Motor neuron (in vitro differentiated cells): ENCODE results near the gene ALAS1. TPM values are rescaled to one million over a fixed set of nuclear protein-coding genes. Genes with fewer than 3 reads are reported as not detected.

Experiments
- ATAC-seq, 8 experiments: fragments of 200-7000 bp; cut with Tn5 transposase; replicated peaks in 6 of 8; 2 replicates each; pipeline ENCODE4 v1.8.0; 2021; ENCODE audit warnings: mild to moderate bottlenecking in 8 of 8, moderate library complexity in 8 of 8
- H3K27ac ChIP-seq, 2 donors: fragments of 250-450 bp; sonication (Bioruptor Pico); 2 replicates each; pipeline ENCODE4 v1.9.0; 2021; ENCODE audit warnings: antibody characterized with exemption in 2 of 2, mild to moderate bottlenecking in 2 of 2, moderate library complexity in 1 of 2
- H3K4me1 ChIP-seq, 2 donors: fragments of 250-450 bp; sonication (Bioruptor Pico); replicated peaks in 1 of 2; 2 replicates each; pipeline ENCODE4 v1.6.1; 2021; ENCODE audit warnings: antibody characterized with exemption in 2 of 2, mild to moderate bottlenecking in 2 of 2, moderate library complexity in 1 of 2
- H3K4me3 ChIP-seq, 5 donors: fragments of 250-450 bp; sonication (Bioruptor Pico); 2 replicates each; pipeline ENCODE4 v1.9.0; 2021; ENCODE audit warnings: antibody characterized with exemption in 5 of 5, mild to moderate bottlenecking in 5 of 5, moderate library complexity in 4 of 5
- WGBS, 10 experiments: fragments of 450-650 bp; shearing (Covaris generic); methylation state at CpG; one replicate each; pipeline ENCODE4 v1.0.0; 2022; 5-methylcytosine and 5-hydroxymethylcytosine counted together
- in situ Hi-C, 9 experiments: fragments of 400-800 bp; cut with MboI; loops; one replicate each; pipeline ENCODE4 v1.15.0; 2021; ENCODE audit warnings: low sequenced_read_pairs in 9 of 9, low pct_unique_long_range_greater_than_20kb in 2 of 9; ENCODE audit not compliant: unreplicated experiment in 9 of 9
- total RNA-seq, 8 experiments: library from RNA; unstranded; fragments of 300-600 nt; gene quantifications; 2 replicates each; pipeline versions ENCODE4 v1.2.3 to v1.2.4, GENCODE V29; 2022

Gene ALAS1
- total RNA-seq, 8 experiments from 2014 or later = 30.0 to 51.1 (median 37.6) TPM

GRCh38 chr3:52220380-52221026 is 22.5 kb downstream of the ALAS1 start:
- 0 to 100% (median 48%) methylated on average over 1 to 4 of the region's 9 CpGs; no CpG with 5 or more reads in 5 of the 10 experiments for WGBS, 10 experiments
- in situ Hi-C loops = loop anchor here in 2 of 9 experiments (25.0 kb wide), 1 partner anchor 117 kb away; no protein-coding TSS in a partner anchor
- peak; percentile 74 to 97 (median 82) for ATAC-seq

GRCh38 chr3:52221141-52221562 is 23.2 kb downstream of the ALAS1 start:
- Histone ChIP-seq H3K27ac (no peak overlapping the region), H3K4me3 (no peak overlapping the region), H3K4me1 (peaks cover 11 to 13% of the 10 kb centered on the region in 2 donors)
- ATAC-seq = no peak
- 80 to 100% (median 96%) methylated on average over 3 to 13 of the region's 27 CpGs; no CpG with 5 or more reads in 4 of the 10 experiments for WGBS, 10 experiments
- in situ Hi-C loops = loop anchor here in 2 of 9 experiments (25.0 kb wide), 1 partner anchor 116 kb away; no protein-coding TSS in a partner anchor

More at GRCh38 chr3:52220380-52221026, 22.5 kb downstream of the ALAS1 start:
- H3K4me1 ChIP-seq = peaks cover 11 to 13% of the 10 kb centered on the region in 2 donors
- no peak overlapping the region for H3K4me3 ChIP-seq
- H3K27ac ChIP-seq = no peak overlapping the region

DNA sequence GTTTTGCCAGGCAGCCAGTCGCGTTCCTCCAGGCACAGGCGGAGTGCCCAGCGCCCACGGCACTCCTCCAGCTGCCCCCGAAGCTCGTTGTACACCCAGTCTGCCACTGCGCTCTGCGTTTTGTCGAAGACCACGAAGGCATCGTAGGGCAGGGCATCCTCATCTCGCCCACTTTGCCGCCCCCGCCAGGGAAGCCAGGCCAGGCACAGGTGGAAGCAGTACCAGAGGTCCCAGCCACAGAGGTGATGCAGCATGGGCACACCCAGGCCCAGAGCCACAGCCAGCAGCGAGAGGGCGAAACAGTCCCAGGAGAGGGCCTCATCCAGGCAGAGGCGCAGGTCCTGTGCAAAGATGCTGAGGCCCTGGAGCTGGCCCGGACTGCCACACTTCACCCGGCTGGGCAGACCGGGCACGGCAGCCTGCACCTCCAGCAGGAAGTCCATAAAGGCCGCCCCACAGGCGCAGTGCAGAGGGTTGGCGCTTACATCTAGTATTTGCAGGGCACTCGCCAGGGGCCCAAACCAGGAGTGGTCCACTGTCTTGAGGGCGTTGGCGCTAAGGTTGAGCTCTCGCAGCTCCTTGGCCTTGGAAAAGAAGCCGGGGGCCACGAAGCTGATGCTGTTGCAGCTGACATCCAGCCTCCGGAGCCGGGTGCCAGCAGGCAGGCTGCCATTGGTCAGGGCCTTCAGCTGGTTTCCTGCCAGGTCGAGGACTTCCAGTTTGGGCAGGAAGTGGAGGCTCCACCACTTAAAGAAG is 23.8 kb downstream of the ALAS1 start:
- in situ Hi-C loops = loop anchor here in 2 of 9 experiments (25.0 kb wide), 1 partner anchor 116 kb away; no protein-coding TSS in a partner anchor
- no peak for ATAC-seq
- Histone ChIP-seq H3K27ac (no peak overlapping the region), H3K4me3 (no peak overlapping the region), H3K4me1 (peaks cover 11 to 13% of the 10 kb centered on the region in 2 donors)
- 60 to 100% (median 80%) methylated on average over 1 to 13 of the region's 34 CpGs; no CpG with 5 or more reads in 1 of the 10 experiments for WGBS, 10 experiments

GRCh38 chr3:52222319-52223221 is 24.6 kb downstream of the ALAS1 start:
- no peak for ATAC-seq
- peaks cover 11 to 13% of the 10 kb centered on the region in 2 donors for H3K4me1 ChIP-seq
- 82 to 100% (median 93%) methylated on average over 1 to 14 of the region's 41 CpGs; no CpG with 5 or more reads in 4 of the 10 experiments for WGBS, 10 experiments
- H3K4me3 ChIP-seq = no peak overlapping the region
- in situ Hi-C loops = loop anchor here in 2 of 9 experiments (25.0 kb wide), 1 partner anchor 115 kb away; no protein-coding TSS in a partner anchor
- H3K27ac ChIP-seq = no peak overlapping the region

DNA sequence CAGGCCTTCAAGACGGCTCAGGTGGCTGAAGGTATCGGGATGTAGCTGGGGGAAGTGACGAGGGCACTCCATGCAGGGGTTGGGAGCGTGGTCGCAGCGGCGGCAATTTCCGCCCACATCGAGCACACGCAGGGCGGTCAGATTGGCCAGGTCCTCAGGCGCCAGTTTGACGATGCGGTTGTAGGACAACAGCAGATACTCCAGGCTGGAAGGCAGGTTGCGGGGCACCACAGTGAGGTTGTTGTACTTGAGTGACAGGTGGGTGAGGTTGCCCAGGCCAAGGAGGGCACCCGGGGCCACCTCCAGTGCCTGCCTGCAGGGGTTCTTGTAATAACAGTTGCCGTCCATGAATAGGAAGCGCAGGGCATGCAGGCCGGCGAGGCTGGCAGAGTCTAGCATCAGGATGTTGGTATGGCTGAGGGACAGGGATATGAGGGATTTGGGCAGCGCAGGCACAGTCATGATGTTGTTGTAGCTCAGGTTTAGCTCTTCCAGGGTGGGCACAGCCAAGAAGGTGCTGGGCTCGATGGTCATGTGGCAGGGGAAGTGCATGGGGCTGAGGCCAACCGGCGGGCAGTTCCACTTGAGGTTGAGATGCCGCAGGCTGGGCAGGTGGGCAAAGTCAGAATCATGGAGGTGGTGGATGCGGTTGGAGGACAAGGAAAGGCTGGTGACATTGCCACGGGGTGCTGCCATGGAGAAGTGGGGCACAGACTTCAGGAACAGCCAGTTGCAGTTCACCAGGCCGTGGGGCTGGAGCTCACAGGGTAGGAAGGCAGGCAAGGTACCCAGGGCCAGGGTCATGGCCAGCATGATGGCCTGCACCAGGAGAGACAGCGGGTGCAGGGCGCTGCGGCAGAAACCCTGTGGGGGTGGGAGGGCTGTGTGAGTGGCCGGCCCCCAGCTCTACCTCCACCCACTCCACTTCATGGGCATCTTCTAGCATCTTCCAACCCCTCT is 25.8 kb downstream of the ALAS1 start:
- H3K4me3 ChIP-seq = no peak overlapping the region
- WGBS, 10 experiments = 17 to 100% (median 80%) methylated on average over 1 to 14 of the region's 32 CpGs; no CpG with 5 or more reads in 3 of the 10 experiments
- peaks cover 11 to 12% of the 10 kb centered on the region in 2 donors for H3K4me1 ChIP-seq
- H3K27ac ChIP-seq = no peak overlapping the region
- in situ Hi-C loops = loop anchor here in 2 of 9 experiments (25.0 kb wide), 1 partner anchor 114 kb away; no protein-coding TSS in a partner anchor
- ATAC-seq = no peak

- H3K4me1 ChIP-seq = peaks cover 1% of the 10 kb centered on the region in 2 donors
- in situ Hi-C loops = no loop called here
- ATAC-seq = peak in 3 of 8 experiments; percentile 5 to 20 (median 8)
- no peak within 1 kb of the TSS for H3K4me3 ChIP-seq
- 50 to 100% (median 79%) methylated on average over 1 to 6 of the region's 9 CpGs; no CpG with 5 or more reads in 5 of the 10 experiments for WGBS, 10 experiments
- no peak within 1 kb of the TSS for H3K27ac ChIP-seq
Observed at GRCh38 chr3:52225452-52226228, 27.7 kb downstream of the ALAS1 start, which contains the start of gene TLR9. TLR9 (minus strand) TSS chr3:52225645; CDS start chr3:52225529, 116 bp downstream.

DNA sequence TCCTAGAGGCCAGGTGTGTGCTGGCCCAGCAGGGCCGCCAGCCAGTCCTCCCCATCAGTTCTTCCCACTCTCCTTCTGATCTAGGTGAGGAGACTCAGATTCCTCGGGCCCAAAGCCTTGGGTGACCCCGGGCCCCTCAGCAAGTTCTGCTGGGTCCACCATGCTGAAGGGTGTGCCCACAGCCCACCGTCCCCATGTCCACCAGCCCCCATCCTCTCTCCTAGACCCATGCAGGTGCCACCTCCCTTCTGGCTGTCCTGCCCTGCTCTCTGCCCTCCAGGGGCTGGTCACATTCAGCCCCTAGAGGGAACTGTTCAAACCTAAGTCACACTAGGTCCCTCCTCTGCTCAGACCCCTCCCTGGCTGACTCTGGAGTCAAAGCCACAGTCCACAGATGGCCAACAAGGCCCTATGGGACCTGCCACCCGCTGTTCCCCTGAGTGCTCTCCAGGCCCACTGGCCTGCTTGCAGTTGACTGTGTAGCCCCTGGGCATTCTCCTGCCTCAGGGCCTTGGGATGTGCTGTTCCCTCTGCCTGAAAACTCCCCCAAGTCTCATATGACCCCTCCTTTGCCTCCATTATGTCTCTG is 28.4 kb downstream of the ALAS1 start:
- Histone ChIP-seq H3K4me1 (no peaks in the 10 kb centered on the region), H3K27ac (no peak overlapping the region), H3K4me3 (no peak overlapping the region)
- 67 to 100% (median 83%) methylated on average over 1 to 3 of the region's 5 CpGs; no CpG with 5 or more reads in 6 of the 10 experiments for WGBS, 10 experiments
- in situ Hi-C loops = no loop called here
- peak in 1 of 8 experiments; percentile 15 for ATAC-seq

DNA sequence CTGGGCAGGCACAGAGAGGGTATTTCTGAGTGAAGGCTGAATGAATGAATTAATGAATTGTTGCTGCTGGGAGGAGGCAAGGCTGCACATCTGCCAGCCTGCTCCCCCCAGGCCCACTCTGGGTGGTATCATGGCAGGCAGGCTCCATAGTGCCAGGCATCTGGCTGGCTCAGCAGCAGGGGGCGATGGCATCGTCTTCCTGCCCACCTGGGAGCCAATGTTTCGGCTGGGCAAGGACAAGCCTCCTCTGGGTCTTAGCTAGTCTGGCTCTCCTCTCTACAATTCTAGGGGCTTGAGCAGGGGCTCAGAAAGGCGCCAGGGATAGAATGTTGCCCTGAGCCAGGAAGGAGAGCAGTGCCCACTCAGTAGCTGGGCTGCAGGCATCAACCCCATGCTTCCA is 29.2 kb downstream of the ALAS1 start:
- H3K27ac ChIP-seq = no peak overlapping the region
- no peaks in the 10 kb centered on the region for H3K4me1 ChIP-seq
- WGBS, 10 experiments = 52 to 95% (median 80%) methylated on average over 3 of the region's 4 CpGs; no CpG with 5 or more reads in 7 of the 10 experiments
- in situ Hi-C loops = no loop called here
- ATAC-seq = no peak
- H3K4me3 ChIP-seq = no peak overlapping the region

DNA sequence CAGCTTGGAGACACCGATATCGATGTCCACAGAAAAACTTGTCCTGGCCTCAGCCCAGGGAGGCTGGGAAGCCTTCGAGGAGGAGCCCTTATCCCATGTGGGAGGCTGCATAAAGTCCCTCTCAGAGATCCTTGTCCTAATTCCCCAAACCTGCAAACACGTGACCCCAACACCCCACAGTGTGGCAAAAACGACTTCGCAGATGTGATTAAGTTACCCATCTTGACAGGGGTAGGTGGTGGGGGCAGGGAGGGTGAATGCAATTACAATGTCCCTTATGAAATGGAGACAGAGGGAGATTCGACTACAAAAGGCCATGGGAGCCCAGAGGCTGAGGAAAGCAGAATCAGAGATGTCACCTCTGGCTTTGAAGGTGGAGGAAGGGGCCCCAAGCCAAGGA is 29.8 kb downstream of the ALAS1 start:
- H3K4me1 ChIP-seq = no peaks in the 10 kb centered on the region
- ATAC-seq = no peak
- no peak overlapping the region for H3K4me3 ChIP-seq
- WGBS, 10 experiments = 40 to 70% (median 69%) methylated on average over 2 to 3 of the region's 7 CpGs; no CpG with 5 or more reads in 7 of the 10 experiments
- no peak overlapping the region for H3K27ac ChIP-seq
- in situ Hi-C loops = no loop called here

GRCh38 chr3:52228266-52228665 is 30.3 kb downstream of the ALAS1 start:
- Histone ChIP-seq H3K27ac (no peak overlapping the region), H3K4me3 (no peak overlapping the region), H3K4me1 (peaks cover 0 to 3% of the 10 kb centered on the region in 2 donors)
- WGBS, 10 experiments = 70 to 100% (median 75%) methylated on average over 1 to 4 of the region's 10 CpGs; no CpG with 5 or more reads in 7 of the 10 experiments
- in situ Hi-C loops = no loop called here
- ATAC-seq = no peak
